ENCODE measurements around the gene MBD5.

MBD5 gene

DNA sequence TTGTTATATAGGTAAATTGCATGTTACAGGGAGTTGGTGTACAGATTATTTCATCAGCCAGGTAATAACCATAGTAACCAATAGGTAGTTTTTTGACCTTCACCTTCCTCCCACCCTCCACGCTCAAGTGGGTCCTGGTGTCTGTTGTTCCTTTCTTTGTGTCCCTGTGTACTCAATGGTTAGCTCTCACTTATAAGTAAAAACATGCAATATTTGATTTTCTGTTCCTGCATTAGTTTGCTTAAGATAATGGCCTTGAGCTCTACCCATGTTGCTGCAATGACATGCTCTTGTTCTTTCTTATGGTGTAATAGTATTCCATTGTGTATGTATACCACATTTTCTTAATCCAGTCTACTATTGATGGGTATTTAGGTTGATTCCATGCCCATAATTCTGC is 390.0 kb downstream of the MBD5 start:
- H3K4me3 ChIP-seq (ENCODE audit: low read depth, low read length) = no peak overlapping the region
- TF ChIP-seq, protein P1, sequence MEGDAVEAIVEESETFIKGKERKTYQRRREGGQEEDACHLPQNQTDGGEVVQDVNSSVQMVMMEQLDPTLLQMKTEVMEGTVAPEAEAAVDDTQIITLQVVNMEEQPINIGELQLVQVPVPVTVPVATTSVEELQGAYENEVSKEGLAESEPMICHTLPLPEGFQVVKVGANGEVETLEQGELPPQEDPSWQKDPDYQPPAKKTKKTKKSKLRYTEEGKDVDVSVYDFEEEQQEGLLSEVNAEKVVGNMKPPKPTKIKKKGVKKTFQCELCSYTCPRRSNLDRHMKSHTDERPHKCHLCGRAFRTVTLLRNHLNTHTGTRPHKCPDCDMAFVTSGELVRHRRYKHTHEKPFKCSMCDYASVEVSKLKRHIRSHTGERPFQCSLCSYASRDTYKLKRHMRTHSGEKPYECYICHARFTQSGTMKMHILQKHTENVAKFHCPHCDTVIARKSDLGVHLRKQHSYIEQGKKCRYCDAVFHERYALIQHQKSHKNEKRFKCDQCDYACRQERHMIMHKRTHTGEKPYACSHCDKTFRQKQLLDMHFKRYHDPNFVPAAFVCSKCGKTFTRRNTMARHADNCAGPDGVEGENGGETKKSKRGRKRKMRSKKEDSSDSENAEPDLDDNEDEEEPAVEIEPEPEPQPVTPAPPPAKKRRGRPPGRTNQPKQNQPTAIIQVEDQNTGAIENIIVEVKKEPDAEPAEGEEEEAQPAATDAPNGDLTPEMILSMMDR (IDR thresholded peaks at IDR 0.05; ENCODE audit: borderline replicate concordance, insufficient read depth, low read depth, low read length) = no peak

DNA sequence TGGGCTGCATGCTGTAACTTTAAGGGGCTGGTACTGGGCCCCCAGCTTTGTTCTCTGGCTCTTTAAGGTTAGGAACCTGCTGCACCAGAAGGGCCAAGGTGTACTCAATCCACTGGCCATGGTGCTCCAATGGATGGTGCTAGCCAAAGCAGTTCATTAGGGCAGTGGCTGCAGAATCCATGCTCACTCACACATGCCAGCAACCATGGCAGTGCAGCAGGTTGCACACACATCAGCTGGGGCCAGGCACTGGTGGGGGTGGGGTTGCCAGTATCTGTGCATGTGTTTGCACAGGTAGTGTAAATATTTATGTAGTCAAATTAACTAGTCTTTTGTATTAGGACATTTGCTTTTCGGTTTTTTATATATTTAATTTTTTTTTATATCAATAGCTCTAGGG is 395.4 kb downstream of the MBD5 start:
- H3K4me3 ChIP-seq (ENCODE audit: low read depth, low read length) = no peak overlapping the region
- TF ChIP-seq, protein P1 (IDR thresholded peaks at IDR 0.05; ENCODE audit: borderline replicate concordance, insufficient read depth, low read depth, low read length) = no peak

- no peak overlapping the region for H3K4me3 ChIP-seq (ENCODE audit: low read depth, low read length)
- TF ChIP-seq, protein P1 (IDR thresholded peaks at IDR 0.05; ENCODE audit: borderline replicate concordance, insufficient read depth, low read depth, low read length) = no peak
Measured at GRCh38 chr2:148430101-148430500, 409.2 kb downstream of the MBD5 start.

DNA sequence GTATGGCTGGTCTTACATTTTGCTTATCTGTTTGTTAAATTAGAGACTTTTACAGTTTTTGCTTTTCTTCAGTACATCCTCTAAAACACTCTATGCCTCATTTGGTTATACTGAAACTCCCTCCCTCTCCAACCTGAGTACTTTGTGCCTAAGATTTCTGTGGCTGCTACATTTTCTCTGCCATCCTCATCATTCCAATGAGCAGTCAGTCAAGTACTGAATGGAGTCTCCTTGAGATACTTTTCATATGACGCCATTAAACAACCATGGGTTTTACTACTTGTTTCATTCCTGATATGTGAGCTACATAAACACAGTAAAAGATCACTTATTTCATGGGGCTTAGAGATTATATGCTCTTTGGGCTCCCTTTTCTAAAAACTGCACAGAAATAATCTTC is 427.0 kb downstream of the MBD5 start:
- TF ChIP-seq, protein P1 (IDR thresholded peaks at IDR 0.05; ENCODE audit: borderline replicate concordance, insufficient read depth, low read depth, low read length) = no peak
- H3K4me3 ChIP-seq (ENCODE audit: low read depth, low read length) = no peak overlapping the region

- TF ChIP-seq, protein P1 (IDR thresholded peaks at IDR 0.05; ENCODE audit: borderline replicate concordance, insufficient read depth, low read depth, low read length) = no peak
- H3K4me3 ChIP-seq (ENCODE audit: low read depth, low read length) = no peak overlapping the region
Measured at GRCh38 chr2:148450531-148450930, 429.6 kb downstream of the MBD5 start.

- TF ChIP-seq, protein P1 (IDR thresholded peaks at IDR 0.05; ENCODE audit: borderline replicate concordance, insufficient read depth, low read depth, low read length) = no peak
Measured at GRCh38 chr2:148451046-148451445, 430.2 kb downstream of the MBD5 start.

GRCh38 chr2:148455791-148456190 is 434.9 kb downstream of the MBD5 start:
- TF ChIP-seq, protein P1 (IDR thresholded peaks at IDR 0.05; ENCODE audit: borderline replicate concordance, insufficient read depth, low read depth, low read length) = no peak
- no peak overlapping the region for H3K4me3 ChIP-seq (ENCODE audit: low read depth, low read length)

More at GRCh38 chr2:148451046-148451445, 430.2 kb downstream of the MBD5 start:
- no peak overlapping the region for H3K4me3 ChIP-seq (ENCODE audit: low read depth, low read length)

All from GM12875 (cell line).